Immature natural killer cell (primary cell): ENCODE data around the gene STT3B. TPM values are rescaled to one million over a fixed set of nuclear protein-coding genes. Genes with fewer than 3 reads are reported as not detected.
A peak's percentile ranks its signal among the peaks of the same experiment; 100 is the strongest.

Experiments
- DNase-seq, 3 donors: peaks; one replicate each; pipeline ENCODE4 v3.0.0; 2022; ENCODE audit warnings: mixed read lengths in 1 of 3
- H3K27ac Mint-ChIP-seq, 6 donors: one replicate each; pipeline ENCODE4 v1.8.0; 2020; ENCODE audit warnings: mixed read lengths in 6 of 6, mild to moderate bottlenecking in 5 of 6, inconsistent platforms in 4 of 6, moderate library complexity in 3 of 6
- H3K27me3 Mint-ChIP-seq, 3 donors: one replicate each; pipeline ENCODE4 v1.8.0; 2020 to 2021; ENCODE audit warnings: low read depth in 3 of 3, mild to moderate bottlenecking in 3 of 3, mixed read lengths in 3 of 3, moderate library complexity in 3 of 3, inconsistent platforms in 1 of 3
- H3K36me3 Mint-ChIP-seq, 3 donors: one replicate each; pipeline ENCODE4 v1.8.0; 2020; ENCODE audit warnings: mixed read lengths in 3 of 3, inconsistent platforms in 2 of 3, mild to moderate bottlenecking in 2 of 3
- H3K4me1 Mint-ChIP-seq, 2 donors: one replicate each; pipeline ENCODE4 v1.8.0; 2020; ENCODE audit warnings: inconsistent platforms in 2 of 2, mild to moderate bottlenecking in 2 of 2, mixed read lengths in 2 of 2, moderate library complexity in 1 of 2
- H3K4me3 Mint-ChIP-seq, 5 donors: one replicate each; pipeline ENCODE4 v1.8.0; 2020; ENCODE audit warnings: mild to moderate bottlenecking in 5 of 5, mixed read lengths in 5 of 5, inconsistent platforms in 3 of 5, moderate library complexity in 3 of 5
- H3K9me3 Mint-ChIP-seq, 6 donors: one replicate each; pipeline ENCODE4 v1.8.0; 2020; ENCODE audit warnings: mild to moderate bottlenecking in 6 of 6, mixed read lengths in 6 of 6, inconsistent platforms in 4 of 6, moderate library complexity in 3 of 6
- polyA plus RNA-seq, 3 donors: library from polyadenylated mRNA; unstranded; fragments of 300-500 nt; fragmentation: Illumina TruSeq; gene quantifications; one replicate each; pipeline ENCODE4 v1.2.3, GENCODE V29; 2021

Gene STT3B
- polyA plus RNA-seq, 3 donors from 2014 or later, result 66.3 to 132 (median 105) TPM

DNA sequence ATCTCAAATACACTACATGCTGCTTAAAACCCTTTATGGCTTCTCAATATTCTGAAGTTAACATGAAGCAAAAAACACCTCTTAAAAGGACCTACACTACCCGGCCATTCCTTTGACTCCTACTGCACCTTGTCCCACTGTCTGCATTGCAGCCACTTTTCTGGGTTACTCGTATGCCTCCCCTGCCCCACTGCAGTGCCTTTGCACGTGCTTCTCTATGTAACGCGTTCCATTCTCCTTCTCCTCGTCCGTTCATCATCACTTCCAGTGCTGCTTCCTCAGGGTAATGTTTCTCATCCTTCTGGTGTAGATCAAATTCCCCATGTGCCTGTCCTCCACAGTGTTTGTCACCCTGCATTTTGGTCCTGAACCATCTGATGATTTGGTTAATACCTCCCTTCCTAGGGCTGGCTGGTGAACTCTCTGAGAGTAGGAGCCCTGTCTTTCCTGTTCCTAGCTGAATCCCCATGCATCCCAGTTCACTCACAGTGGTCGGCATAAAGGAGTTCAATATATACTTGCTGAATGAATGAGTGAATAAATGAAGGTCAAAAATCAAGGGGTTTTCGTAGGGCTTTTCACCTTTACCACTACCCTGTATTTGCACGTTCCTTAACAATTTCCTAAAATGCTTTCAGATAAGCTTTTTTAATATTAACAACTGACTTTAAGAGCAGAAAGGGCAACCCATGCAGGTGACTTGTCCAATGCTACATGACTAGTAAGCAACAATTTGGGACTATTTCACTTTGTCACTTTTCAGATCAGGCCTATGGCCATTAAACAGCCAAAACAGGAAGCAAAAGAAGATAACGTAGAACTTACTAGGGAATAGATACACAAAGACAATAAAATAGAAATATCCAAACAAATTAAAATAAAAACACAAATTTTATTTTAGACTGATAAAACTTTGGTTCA lies 2.4 kb upstream of the STT3B start:
- Mint-ChIP-seq H3K4me1 (peaks cover 18 to 23% of the 10 kb centered on the region in 2 donors), H3K9me3 (no peaks in the 10 kb centered on the region), H3K27me3 (peaks cover 11 to 20% (median 20%) of the 10 kb centered on the region in 3 donors), H3K4me3 (no peak overlapping the region), H3K27ac (no peak overlapping the region), H3K36me3 (no peaks in the 10 kb centered on the region)
- no peak for DNase-seq

DNA sequence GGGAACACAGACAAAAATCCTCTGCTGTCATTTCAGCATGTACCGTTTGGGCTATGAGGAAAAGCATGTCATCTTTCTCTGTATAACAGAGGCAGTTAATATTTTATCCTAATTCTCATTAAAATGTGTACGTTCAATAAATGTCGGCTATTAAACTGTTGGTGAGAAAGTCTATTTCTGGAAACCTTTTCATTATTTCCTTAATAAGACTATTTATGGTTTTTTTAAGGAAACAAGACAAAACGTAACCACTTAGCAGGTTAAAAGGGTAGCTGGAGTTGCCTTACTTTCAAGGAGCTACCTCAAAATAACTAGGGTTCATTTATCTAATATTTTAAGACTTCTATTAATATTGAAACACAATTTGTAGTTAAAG lies 1.8 kb upstream of the STT3B start:
- H3K4me1 Mint-ChIP-seq, result peaks cover 22 to 30% of the 10 kb centered on the region in 2 donors
- no peak for DNase-seq

GRCh38 chr3:31531452-31531991 lies 1.2 kb upstream of the STT3B start:
- Mint-ChIP-seq H3K9me3 (no peaks in the 10 kb centered on the region), H3K4me3 (peak overlapping the region; percentile 87 to 99 (median 97)), H3K4me1 (peaks cover 27 to 36% of the 10 kb centered on the region in 2 donors), H3K27me3 (peaks cover 11 to 20% (median 20%) of the 10 kb centered on the region in 3 donors), H3K27ac (peak overlapping the region; percentile 94 to 99 (median 98)), H3K36me3 (no peaks in the 10 kb centered on the region)
- DNase-seq, result no peak

More for the DNA sequence above, 1.8 kb upstream of the STT3B start:
- Mint-ChIP-seq H3K9me3 (no peaks in the 10 kb centered on the region), H3K27ac (peak overlapping the region in 4 of 6 donors; percentile 94 to 99 (median 98)), H3K27me3 (peaks cover 11 to 20% (median 20%) of the 10 kb centered on the region in 3 donors), H3K4me3 (peak overlapping the region; percentile 87 to 99 (median 97)), H3K36me3 (no peaks in the 10 kb centered on the region)

DNA sequence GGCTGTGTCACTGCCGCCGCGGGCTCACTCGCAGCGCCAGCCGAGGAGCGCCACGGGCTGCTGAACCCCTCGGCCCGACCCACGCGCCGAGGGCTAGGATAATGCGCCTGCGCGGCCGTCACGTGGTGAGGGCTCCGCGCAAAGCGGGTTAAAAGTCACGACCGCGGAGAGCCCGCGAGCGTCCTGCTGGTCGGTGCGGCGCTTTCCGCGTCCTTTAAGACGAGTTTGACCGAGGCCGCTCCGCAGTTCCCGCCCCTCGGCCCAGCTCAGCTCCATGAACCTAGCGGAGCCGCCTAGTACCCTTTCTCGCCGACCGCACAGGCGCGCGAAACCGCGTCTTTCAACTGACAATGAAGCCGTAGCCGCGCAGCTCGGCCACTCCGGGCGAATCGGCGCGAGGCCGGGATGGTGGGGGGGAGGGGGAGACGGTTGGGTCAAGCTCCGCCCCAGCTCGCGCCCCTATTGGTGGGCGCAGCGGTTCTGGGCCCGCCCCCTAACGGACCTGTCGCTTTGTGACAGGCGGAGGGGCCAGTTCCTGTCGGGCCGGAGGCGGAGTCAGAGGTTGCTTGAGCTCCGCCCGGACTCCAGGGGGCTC lies 636 bp upstream of the STT3B start:
- no peaks in the 10 kb centered on the region for H3K9me3 Mint-ChIP-seq
- H3K27ac Mint-ChIP-seq, result peak overlapping the region; percentile 94 to 99 (median 98)
- H3K4me3 Mint-ChIP-seq, result peak overlapping the region; percentile 87 to 99 (median 97)
- H3K4me1 Mint-ChIP-seq, result peaks cover 33 to 41% of the 10 kb centered on the region in 2 donors
- no peaks in the 10 kb centered on the region for H3K36me3 Mint-ChIP-seq
- H3K27me3 Mint-ChIP-seq, result peaks cover 11 to 20% (median 20%) of the 10 kb centered on the region in 3 donors
- peak; percentile 99 for DNase-seq

- H3K4me3 Mint-ChIP-seq, result peak overlapping the region; percentile 96 to 99 (median 98)
- no peaks in the 10 kb centered on the region for H3K9me3 Mint-ChIP-seq
- peaks cover 46 to 54% of the 10 kb centered on the region in 2 donors for H3K4me1 Mint-ChIP-seq
- no peaks in the 10 kb centered on the region for H3K36me3 Mint-ChIP-seq
- peaks cover 11 to 20% (median 20%) of the 10 kb centered on the region in 3 donors for H3K27me3 Mint-ChIP-seq
- peak overlapping the region; percentile 93 to 99 (median 95) for H3K27ac Mint-ChIP-seq
- DNase-seq, result peak; percentile 61 to 69 (median 66)
Measured at GRCh38 chr3:31533169-31534064, 692 bp downstream of the STT3B start.

- peaks cover 53 to 61% of the 10 kb centered on the region in 2 donors for H3K4me1 Mint-ChIP-seq
Measured at GRCh38 chr3:31534065-31534425, 1.3 kb downstream of the STT3B start.

GRCh38 chr3:31536497-31536896 lies 3.8 kb downstream of the STT3B start:
- no peaks in the 10 kb centered on the region for H3K9me3 Mint-ChIP-seq
- peak overlapping the region; percentile 7 to 79 (median 68) for H3K27ac Mint-ChIP-seq
- H3K27me3 Mint-ChIP-seq, result peaks cover 11 to 18% (median 17%) of the 10 kb centered on the region in 3 donors
- DNase-seq, result no peak
- no peaks in the 10 kb centered on the region for H3K36me3 Mint-ChIP-seq
- H3K4me1 Mint-ChIP-seq, result peaks cover 68 to 81% of the 10 kb centered on the region in 2 donors
- peak overlapping the region; percentile 66 to 99 (median 97) for H3K4me3 Mint-ChIP-seq

More at GRCh38 chr3:31534065-31534425, 1.3 kb downstream of the STT3B start:
- Mint-ChIP-seq H3K27ac (peak overlapping the region; percentile 92 to 98 (median 94)), H3K36me3 (no peaks in the 10 kb centered on the region), H3K9me3 (no peaks in the 10 kb centered on the region), H3K27me3 (peaks cover 11 to 20% (median 20%) of the 10 kb centered on the region in 3 donors), H3K4me3 (peak overlapping the region; percentile 95 to 99 (median 98))
- peak in 2 of 3 donors; percentile 31 to 38 for DNase-seq

DNA sequence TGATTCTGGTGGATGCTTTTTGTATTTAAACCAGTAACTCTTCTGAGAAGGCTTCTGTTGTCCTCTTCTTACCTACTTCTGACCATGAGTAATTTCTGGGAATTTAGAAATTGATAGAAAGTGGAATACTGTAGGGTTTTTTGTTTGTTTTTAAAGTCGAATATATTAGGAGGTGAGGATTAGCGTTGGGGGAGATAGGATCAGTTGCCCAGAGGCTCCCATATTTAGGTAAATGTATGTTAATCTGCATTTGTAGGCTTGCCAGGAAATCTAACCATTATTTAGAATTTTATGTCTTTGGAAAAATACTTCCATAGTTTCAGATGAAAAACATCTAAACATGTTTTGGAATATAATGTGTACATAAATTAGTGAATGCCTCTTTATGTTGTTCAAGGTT lies 6.1 kb downstream of the STT3B start:
- H3K4me1 Mint-ChIP-seq, result peaks cover 84 to 97% of the 10 kb centered on the region in 2 donors
- peak overlapping the region in 2 of 6 donors; percentile 8 to 51 for H3K27ac Mint-ChIP-seq
- H3K9me3 Mint-ChIP-seq, result no peaks in the 10 kb centered on the region
- H3K4me3 Mint-ChIP-seq, result no peak overlapping the region
- no peak for DNase-seq
- peaks cover 0 to 4% (median 3%) of the 10 kb centered on the region in 3 donors for H3K27me3 Mint-ChIP-seq
- no peaks in the 10 kb centered on the region for H3K36me3 Mint-ChIP-seq

DNA sequence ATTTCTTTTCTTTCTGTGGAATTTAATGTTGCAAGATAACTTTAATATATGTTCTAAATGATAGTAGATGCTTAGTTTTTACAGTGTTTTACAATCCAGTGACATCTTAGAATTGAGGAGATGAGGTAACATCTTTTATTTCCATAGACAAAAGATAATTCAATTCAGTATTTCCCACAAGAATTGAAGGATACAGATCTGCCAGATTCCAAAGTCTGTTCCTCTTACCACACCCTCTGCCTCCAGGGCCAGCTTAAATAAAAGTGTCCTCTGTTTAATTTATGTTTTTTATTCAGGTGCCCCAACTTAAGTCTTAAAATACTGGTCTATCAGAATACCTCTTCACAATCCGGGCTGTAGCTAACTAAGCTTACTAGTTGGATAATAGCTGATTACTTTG lies 6.5 kb downstream of the STT3B start:
- Mint-ChIP-seq H3K4me3 (no peak overlapping the region), H3K4me1 (peaks cover 85 to 97% of the 10 kb centered on the region in 2 donors), H3K27ac (peak overlapping the region in 2 of 6 donors; percentile 1 to 8), H3K36me3 (no peaks in the 10 kb centered on the region), H3K9me3 (no peaks in the 10 kb centered on the region), H3K27me3 (no peaks in the 10 kb centered on the region)
- no peak for DNase-seq

DNA sequence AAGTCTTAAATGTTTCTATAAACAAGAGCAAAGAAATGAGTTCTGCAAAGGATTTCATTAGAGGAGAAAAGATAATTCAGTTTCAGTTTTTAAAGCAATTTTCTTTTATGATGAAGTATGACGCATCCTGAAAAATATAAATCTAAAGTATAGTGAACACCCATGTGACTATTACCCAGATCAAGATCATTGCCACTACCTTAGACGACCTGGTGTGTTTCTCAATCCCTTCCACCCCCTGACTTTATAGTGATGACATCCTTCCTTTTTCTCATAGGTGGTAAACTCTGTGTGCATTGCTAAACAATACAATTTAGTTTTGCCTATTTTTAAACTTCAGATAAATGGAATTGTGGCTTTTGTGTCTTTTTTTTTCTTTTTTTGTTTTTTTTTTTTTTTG lies 8.4 kb downstream of the STT3B start:
- Mint-ChIP-seq H3K9me3 (no peaks in the 10 kb centered on the region), H3K27me3 (no peaks in the 10 kb centered on the region), H3K27ac (peak overlapping the region in 4 of 6 donors; percentile 2 to 64 (median 54)), H3K4me1 (peaks cover 84 to 97% of the 10 kb centered on the region in 2 donors), H3K4me3 (peak overlapping the region in 2 of 5 donors; percentile 27), H3K36me3 (no peaks in the 10 kb centered on the region)
- no peak for DNase-seq

DNA sequence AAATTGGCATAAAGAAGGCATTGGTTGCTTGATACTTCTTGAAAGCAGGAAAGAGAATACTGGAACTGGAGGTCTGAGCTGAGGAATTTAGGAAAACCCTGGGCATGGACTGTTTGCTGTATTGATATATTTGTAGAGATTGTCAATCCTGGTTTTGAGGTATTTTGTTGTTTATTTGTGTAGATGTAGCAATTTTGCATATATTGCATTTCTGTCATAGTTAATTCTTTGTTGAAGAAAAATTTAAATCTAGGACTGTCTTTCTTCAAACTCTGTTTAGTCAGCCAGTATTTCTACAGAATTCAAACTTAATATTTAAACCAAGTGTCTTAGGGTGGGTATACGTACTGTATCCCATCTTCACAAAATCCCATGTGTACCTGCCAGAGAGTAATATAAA lies 9.5 kb downstream of the STT3B start:
- DNase-seq, result no peak
- Mint-ChIP-seq H3K36me3 (no peaks in the 10 kb centered on the region), H3K4me3 (peak overlapping the region in 1 of 5 donors; percentile 22), H3K27ac (peak overlapping the region in 1 of 6 donors; percentile 58), H3K27me3 (no peaks in the 10 kb centered on the region), H3K9me3 (no peaks in the 10 kb centered on the region), H3K4me1 (peaks cover 84 to 97% of the 10 kb centered on the region in 2 donors)

DNA sequence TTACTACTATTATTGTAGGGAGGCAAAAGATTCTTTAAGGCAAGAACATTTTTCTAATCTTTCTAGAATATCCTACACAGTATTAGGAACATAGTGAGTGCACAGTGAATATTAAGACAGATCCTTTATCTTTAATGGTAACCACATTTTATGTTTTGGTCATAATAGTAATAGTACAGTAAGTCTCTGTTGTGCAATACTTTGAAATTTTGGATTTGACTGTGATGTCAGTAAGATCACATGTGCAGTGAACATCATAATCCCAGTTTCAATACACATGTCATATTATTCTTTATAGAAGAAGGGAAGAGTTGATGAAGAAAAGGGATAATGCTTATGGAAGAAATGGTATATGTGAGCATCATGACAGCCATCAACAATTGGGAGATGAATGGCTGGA lies 10.7 kb downstream of the STT3B start:
- no peak for DNase-seq
- Mint-ChIP-seq H3K27me3 (no peaks in the 10 kb centered on the region), H3K36me3 (no peaks in the 10 kb centered on the region), H3K4me3 (no peak overlapping the region), H3K9me3 (no peaks in the 10 kb centered on the region), H3K4me1 (peaks cover 82 to 97% of the 10 kb centered on the region in 2 donors), H3K27ac (peak overlapping the region in 1 of 6 donors; percentile 13)

- no peaks in the 10 kb centered on the region for H3K27me3 Mint-ChIP-seq
- peak overlapping the region in 2 of 5 donors; percentile 6 to 24 for H3K4me3 Mint-ChIP-seq
- peak overlapping the region in 1 of 6 donors; percentile 42 for H3K27ac Mint-ChIP-seq
- no peaks in the 10 kb centered on the region for H3K36me3 Mint-ChIP-seq
- no peaks in the 10 kb centered on the region for H3K9me3 Mint-ChIP-seq
- H3K4me1 Mint-ChIP-seq, result peaks cover 74 to 95% of the 10 kb centered on the region in 2 donors
- DNase-seq, result no peak
Measured at GRCh38 chr3:31544634-31545033, 11.9 kb downstream of the STT3B start.
